ENCODE results near the gene CFAP90.

- TF ChIP-seq CTCF (conservative IDR thresholded peaks at IDR 0.05 in 1 of 2, IDR thresholded peaks at IDR 0.05 in 1 of 2; ENCODE audit: extremely low read depth in 1 of 2, insufficient read depth in 1 of 2, low read depth in 1 of 2, low read length in 2 of 2) (no peak), EZH2 (IDR thresholded peaks at IDR 0.05; ENCODE audit: borderline replicate concordance, low read length) (no peak)
Measured at GRCh38 chr5:7871653-7872052, 20.7 kb upstream of the CFAP90 start.

All from mammary epithelial cell (primary cell).